GM10847 (cell line): ENCODE data around the gene CYP4A11.

Experiments used
- POLR2A ChIP-seq: IDR thresholded peaks from 2 replicates; pipeline ENCODE4 v1.6.1; 2011; ENCODE audit not compliant: insufficient read length; ENCODE audit errors: extremely low read depth

CYP4A11 gene

DNA sequence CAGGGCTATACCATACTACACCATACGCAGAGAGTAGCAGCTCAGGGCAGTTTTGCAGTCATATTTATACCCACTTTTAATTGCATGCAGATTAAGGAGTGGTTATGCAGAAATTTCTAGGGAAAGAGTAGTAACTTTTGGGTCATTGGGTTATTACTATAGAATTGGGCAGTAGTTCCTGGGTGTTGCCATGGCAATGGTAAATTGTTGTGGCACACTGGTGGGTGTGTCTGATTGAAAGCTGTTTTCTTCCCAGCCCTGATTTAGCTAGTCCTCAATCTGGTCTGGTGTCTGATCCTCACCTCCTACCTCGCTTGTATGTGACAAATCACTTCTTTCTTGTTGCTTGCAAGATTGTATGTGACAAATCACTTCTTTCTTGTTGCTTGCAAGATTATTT lies 30.5 kb downstream of the CYP4A11 start:
- no peak for TF ChIP-seq POLR2A

DNA sequence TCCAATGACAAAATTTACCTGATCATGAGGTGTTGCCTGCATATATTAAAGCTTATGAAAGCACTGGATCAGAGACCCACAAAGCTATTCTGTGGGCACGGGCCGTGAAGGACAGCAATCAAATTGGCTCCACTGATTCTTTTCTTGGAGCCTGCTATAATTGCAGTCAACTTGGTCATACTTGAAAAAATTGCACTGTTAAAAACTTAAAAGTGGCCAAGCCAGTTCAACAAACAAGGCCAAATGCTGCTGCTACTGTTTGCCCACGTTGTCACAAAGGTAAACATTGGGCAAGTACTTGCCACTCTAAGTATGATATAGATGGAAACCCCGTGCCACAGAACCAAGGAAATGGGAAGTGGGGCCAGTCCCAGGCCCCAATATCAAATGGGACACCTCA lies 37.8 kb downstream of the CYP4A11 start:
- no peak for TF ChIP-seq POLR2A

DNA sequence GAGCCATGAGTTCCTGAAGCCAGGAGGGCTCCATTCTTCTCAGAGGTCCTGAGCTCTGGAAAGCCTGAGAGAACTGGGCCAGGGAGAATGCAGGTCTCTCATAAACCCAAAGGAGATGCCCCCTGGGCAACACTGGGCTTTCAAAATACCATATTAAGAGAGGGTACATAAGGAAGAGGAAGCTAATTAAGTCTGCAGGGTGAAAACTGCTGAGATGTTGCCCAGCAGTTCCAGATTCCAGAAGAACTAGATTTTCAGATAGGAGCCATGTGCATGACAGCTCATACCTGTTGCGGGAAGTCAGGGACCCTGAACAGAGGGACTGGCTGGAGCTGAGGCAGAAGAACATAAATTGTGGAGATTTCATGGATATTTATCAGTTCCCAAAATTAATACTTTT lies 40.9 kb downstream of the CYP4A11 start:
- no peak for TF ChIP-seq POLR2A
